ENCODE data around the gene KPNB1.

GRCh38 chr17:47730681-47731080, 81.0 kb downstream of the KPNB1 start:
- no peak for TF ChIP-seq USF1 (IDR thresholded peaks at IDR 0.05)
- TF ChIP-seq FOXM1 (IDR thresholded peaks at IDR 0.05; ENCODE audit: borderline replicate concordance, low read depth) = no peak
- no peak for TF ChIP-seq REST (IDR thresholded peaks at IDR 0.05; ENCODE audit: low read depth)
- TF ChIP-seq CREB1 (IDR thresholded peaks at IDR 0.05; ENCODE audit: low read depth) = no peak
- no peak for TF ChIP-seq TEAD4 (IDR thresholded peaks at IDR 0.05)
- no peak for TF ChIP-seq EGR1 (IDR thresholded peaks at IDR 0.05)
- TF ChIP-seq RAD21 (IDR thresholded peaks at IDR 0.05; ENCODE audit: low read depth) = no peak
- TF ChIP-seq ZBTB7A (IDR thresholded peaks at IDR 0.05; ENCODE audit: low read depth) = no peak
- TF ChIP-seq EP300 (IDR thresholded peaks at IDR 0.05; ENCODE audit: borderline replicate concordance) = no peak
- TF ChIP-seq TAF1 (IDR thresholded peaks at IDR 0.05; ENCODE audit: low read depth) = no peak

All from Ishikawa (cell line).